Glutamatergic neuron (in vitro differentiated cells): ENCODE data around the gene SYNE2. TPM values are rescaled to one million over a fixed set of nuclear protein-coding genes. Genes with fewer than 3 reads are reported as not detected.
A peak's percentile ranks its signal among the peaks of the same experiment; 100 is the strongest.
"Not testable (repeated sequence)": the region's sequence is repeated elsewhere in the genome, so short reads cannot be mapped to it uniquely, and the experiment has no call there.

Experiments
- DNase-seq: peaks from one replicate; pipeline ENCODE4 v3.0.0; 2022
- H3K27ac Mint-ChIP-seq: one replicate; pipeline ENCODE4 v1.8.0; 2020; ENCODE audit warnings: mild to moderate bottlenecking, mixed read lengths, inconsistent platforms; ENCODE audit not compliant: unreplicated experiment
- H3K27me3 Mint-ChIP-seq: one replicate; pipeline ENCODE4 v1.8.0; 2020; ENCODE audit warnings: mild to moderate bottlenecking, moderate library complexity, mixed read lengths, inconsistent platforms; ENCODE audit not compliant: unreplicated experiment
- H3K36me3 Mint-ChIP-seq: one replicate; pipeline ENCODE4 v1.8.0; 2020; ENCODE audit warnings: mild to moderate bottlenecking, mixed read lengths, inconsistent platforms; ENCODE audit not compliant: unreplicated experiment
- H3K4me1 Mint-ChIP-seq: one replicate; pipeline ENCODE4 v1.8.0; 2020; ENCODE audit warnings: mild to moderate bottlenecking, low read depth, mixed read lengths, inconsistent platforms; ENCODE audit not compliant: unreplicated experiment
- H3K4me3 Mint-ChIP-seq: one replicate; pipeline ENCODE4 v1.8.0; 2020; ENCODE audit warnings: mild to moderate bottlenecking, mixed read lengths, inconsistent platforms; ENCODE audit not compliant: unreplicated experiment
- H3K9me3 Mint-ChIP-seq: one replicate; pipeline ENCODE4 v1.8.0; 2020; ENCODE audit warnings: mild to moderate bottlenecking, moderate library complexity, mixed read lengths, inconsistent platforms; ENCODE audit not compliant: unreplicated experiment
- total RNA-seq: library from RNA; stranded (reverse); fragmentation: NEBNext Ultra II Directional; extraction: Animal tissue kit (Norgen Biotek cat#: 25700); gene quantifications from one replicate; pipeline ENCODE4 v1.2.1, GENCODE V29; 2021; ENCODE audit not compliant: unreplicated experiment
- TF ChIP-seq, protein P1 (sequence below): fragments of 200-600 bp; sonication (generic); IDR thresholded peaks from one replicate; pipeline ENCODE4 v1.5.0; 2021; ENCODE audit not compliant: partially characterized antibody, unreplicated experiment

Gene SYNE2
- total RNA-seq, 1 donor from 2014 or later = 81.7 TPM

DNA sequence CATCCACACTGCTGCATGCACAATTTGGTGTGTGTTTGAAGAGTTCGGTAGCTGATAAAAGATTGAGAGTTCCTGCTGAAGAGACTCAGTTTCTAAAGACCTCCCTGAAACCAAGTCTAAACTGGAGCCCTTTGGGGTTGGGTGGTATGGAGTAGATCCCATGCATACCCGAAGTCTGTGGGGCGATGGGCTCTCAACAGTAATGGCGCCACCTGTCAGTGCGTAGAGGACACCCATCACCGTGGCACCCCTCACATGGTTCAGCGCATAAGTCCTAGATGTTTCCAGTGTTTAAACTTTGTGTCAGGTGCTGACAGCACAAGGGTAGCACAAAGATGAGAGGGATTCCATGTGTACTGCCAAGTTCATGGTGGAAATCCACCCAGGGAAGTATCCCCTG, 355.5 kb downstream of the SYNE2 start:
- H3K36me3 Mint-ChIP-seq = peaks cover 5% of the 10 kb centered on the region
- TF ChIP-seq, protein P1, sequence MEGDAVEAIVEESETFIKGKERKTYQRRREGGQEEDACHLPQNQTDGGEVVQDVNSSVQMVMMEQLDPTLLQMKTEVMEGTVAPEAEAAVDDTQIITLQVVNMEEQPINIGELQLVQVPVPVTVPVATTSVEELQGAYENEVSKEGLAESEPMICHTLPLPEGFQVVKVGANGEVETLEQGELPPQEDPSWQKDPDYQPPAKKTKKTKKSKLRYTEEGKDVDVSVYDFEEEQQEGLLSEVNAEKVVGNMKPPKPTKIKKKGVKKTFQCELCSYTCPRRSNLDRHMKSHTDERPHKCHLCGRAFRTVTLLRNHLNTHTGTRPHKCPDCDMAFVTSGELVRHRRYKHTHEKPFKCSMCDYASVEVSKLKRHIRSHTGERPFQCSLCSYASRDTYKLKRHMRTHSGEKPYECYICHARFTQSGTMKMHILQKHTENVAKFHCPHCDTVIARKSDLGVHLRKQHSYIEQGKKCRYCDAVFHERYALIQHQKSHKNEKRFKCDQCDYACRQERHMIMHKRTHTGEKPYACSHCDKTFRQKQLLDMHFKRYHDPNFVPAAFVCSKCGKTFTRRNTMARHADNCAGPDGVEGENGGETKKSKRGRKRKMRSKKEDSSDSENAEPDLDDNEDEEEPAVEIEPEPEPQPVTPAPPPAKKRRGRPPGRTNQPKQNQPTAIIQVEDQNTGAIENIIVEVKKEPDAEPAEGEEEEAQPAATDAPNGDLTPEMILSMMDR = no peak
- no peak for DNase-seq
- no peak overlapping the region for H3K4me3 Mint-ChIP-seq
- H3K9me3 Mint-ChIP-seq = no peaks in the 10 kb centered on the region
- H3K27ac Mint-ChIP-seq = no peak overlapping the region
- H3K4me1 Mint-ChIP-seq = peaks cover 7% of the 10 kb centered on the region
- H3K27me3 Mint-ChIP-seq = peaks cover 3% of the 10 kb centered on the region

DNA sequence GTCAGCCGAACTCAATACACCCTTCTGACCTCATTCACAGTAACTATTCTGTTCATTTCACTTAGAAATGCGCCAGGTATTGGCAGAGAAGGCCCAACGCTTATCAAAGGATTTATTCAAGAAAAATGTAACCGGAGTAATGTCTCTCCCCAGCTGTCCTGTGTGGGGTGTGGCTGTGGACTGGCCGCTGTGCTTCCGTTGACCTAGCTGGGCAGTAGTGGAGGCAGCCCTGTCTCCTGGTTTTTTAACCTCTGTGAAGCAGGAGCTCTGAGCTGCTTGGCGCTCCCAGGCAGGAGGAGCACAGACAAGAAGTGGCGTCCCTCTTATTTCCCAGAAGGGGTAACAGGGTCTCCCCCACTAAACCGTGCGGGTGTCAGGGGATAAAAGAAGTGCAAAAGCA, 356.2 kb downstream of the SYNE2 start:
- Mint-ChIP-seq H3K36me3 (peaks cover 5% of the 10 kb centered on the region), H3K4me1 (peaks cover 7% of the 10 kb centered on the region), H3K27me3 (peaks cover 3% of the 10 kb centered on the region), H3K27ac (no peak overlapping the region), H3K4me3 (no peak overlapping the region), H3K9me3 (no peaks in the 10 kb centered on the region)
- TF ChIP-seq, protein P1 = no peak
- no peak for DNase-seq

DNA sequence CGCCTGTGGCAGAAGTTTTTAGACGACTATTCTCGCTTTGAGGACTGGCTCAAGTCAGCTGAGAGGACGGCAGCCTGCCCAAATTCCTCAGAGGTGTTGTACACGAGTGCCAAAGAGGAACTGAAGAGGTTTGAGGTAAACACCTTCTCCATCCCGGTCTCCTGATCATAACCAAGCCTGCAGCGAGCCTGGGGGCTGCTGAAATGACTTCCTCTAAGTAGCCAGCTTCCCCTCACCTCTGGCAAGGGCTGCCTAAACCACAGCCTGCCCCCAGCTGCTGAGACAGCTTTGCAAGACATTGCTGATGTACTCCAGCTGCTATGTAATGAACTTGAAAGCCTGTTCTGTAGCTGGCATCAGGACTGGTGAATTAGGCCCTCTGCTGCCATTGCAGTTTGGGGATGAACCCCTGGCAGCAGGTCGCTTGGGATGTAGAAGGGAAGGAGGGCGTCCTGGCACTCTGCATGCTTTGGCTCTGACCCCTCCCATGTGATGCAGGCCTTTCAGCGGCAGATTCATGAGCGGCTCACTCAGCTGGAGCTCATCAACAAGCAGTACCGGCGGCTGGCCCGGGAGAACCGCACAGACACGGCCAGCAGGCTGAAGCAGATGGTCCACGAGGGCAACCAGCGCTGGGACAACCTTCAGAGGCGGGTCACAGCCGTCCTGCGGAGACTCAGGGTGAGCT, 356.8 kb downstream of the SYNE2 start:
- Mint-ChIP-seq H3K4me1 (peaks cover 7% of the 10 kb centered on the region), H3K4me3 (no peak overlapping the region), H3K36me3 (peaks cover 5% of the 10 kb centered on the region), H3K27me3 (peaks cover 3% of the 10 kb centered on the region), H3K9me3 (no peaks in the 10 kb centered on the region), H3K27ac (peak overlapping the region; percentile 38)
- TF ChIP-seq, protein P1 = no peak
- peak; percentile 29 for DNase-seq

DNA sequence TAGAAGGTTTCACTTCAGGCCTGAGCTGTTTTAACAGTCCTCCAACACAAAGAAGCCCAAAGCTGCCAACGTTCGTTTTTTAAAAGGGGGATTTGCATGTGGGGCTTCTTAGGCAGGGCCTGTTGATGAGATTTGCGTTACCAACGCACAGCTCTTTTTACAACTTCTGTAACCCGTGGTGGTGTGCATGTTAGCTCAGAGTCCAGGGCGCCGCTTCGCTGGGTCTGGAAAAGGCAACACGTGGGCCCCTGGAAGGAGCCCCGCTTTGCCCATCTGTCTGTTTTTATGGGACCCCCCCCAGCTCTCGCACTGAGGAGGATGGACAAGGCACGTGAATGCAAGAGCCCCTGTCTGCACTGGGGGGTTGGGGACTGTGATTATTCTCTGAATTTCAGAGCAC, 357.4 kb downstream of the SYNE2 start:
- no peak overlapping the region for H3K4me3 Mint-ChIP-seq
- H3K4me1 Mint-ChIP-seq = peaks cover 7% of the 10 kb centered on the region
- TF ChIP-seq, protein P1 = no peak
- no peak overlapping the region for H3K27ac Mint-ChIP-seq
- no peak for DNase-seq
- peaks cover 7% of the 10 kb centered on the region for H3K36me3 Mint-ChIP-seq
- peaks cover 3% of the 10 kb centered on the region for H3K27me3 Mint-ChIP-seq
- no peaks in the 10 kb centered on the region for H3K9me3 Mint-ChIP-seq

DNA sequence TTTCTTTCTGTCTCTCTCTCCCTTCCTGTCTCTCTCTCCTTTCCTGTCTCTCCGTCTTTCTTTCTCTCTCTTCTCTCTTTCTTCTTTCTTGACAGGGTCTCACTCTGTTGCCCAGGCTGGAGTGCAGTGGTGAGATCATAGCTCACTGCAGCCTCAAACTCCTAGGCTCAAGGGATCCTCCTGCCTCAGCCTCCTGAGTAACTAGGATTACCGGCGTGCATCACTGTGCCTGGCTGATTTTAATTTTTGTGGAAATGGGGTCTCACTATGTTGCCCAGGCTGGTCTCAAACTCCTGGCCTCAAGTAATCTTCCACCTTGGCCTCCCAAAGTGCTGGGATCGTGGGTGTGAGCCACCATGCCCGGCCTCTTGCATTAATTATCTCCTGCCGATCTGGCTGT, 358.1 kb downstream of the SYNE2 start:
- H3K36me3 Mint-ChIP-seq, DNase-seq, H3K27me3 Mint-ChIP-seq, H3K27ac Mint-ChIP-seq, H3K9me3 Mint-ChIP-seq, H3K4me1 Mint-ChIP-seq: not testable (repeated sequence)
- H3K4me3 Mint-ChIP-seq = peak overlapping the region; percentile 3
